B cell (primary cell): ENCODE measurements around the gene PEPD.

Experiments used
- EZH2 ChIP-seq: IDR thresholded peaks from 2 replicates; pipeline ENCODE4 v1.6.1; 2012; ENCODE audit warnings: borderline replicate concordance, low read depth, mild to moderate bottlenecking, moderate library complexity, low read length; ENCODE audit not compliant: insufficient read depth, poor library complexity, severe bottlenecking
- TF ChIP-seq, protein P1 (sequence below): fragments of 200-600 bp; IDR thresholded peaks from one replicate; pipeline ENCODE4 v1.8.0; 2022; ENCODE audit warnings: antibody characterized with exemption, mild to moderate bottlenecking

DNA sequence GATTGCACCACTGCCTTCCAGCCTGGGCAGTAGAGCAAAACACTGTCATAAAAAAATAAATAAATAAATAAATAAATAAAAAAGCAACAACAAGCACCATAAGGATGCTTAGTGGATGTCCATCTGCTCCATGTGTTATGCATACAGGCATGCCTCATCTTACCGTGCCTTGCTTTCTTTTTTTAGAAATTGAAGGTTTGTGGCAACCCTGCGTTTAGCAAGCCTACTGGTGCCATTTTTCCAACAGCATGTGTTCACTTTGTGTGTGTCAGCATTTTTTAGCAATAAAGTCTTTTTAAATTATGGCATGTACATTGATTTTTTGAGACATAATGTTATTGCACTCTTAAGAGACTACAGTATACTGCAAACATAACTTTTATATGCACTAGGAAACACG, 68.3 kb downstream of the PEPD start:
- TF ChIP-seq, protein P1, sequence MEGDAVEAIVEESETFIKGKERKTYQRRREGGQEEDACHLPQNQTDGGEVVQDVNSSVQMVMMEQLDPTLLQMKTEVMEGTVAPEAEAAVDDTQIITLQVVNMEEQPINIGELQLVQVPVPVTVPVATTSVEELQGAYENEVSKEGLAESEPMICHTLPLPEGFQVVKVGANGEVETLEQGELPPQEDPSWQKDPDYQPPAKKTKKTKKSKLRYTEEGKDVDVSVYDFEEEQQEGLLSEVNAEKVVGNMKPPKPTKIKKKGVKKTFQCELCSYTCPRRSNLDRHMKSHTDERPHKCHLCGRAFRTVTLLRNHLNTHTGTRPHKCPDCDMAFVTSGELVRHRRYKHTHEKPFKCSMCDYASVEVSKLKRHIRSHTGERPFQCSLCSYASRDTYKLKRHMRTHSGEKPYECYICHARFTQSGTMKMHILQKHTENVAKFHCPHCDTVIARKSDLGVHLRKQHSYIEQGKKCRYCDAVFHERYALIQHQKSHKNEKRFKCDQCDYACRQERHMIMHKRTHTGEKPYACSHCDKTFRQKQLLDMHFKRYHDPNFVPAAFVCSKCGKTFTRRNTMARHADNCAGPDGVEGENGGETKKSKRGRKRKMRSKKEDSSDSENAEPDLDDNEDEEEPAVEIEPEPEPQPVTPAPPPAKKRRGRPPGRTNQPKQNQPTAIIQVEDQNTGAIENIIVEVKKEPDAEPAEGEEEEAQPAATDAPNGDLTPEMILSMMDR, result no peak
- no peak for TF ChIP-seq EZH2
